Measurements from ENCODE around the gene LPGAT1.

Gene LPGAT1

GRCh38 chr1:211828584-211829342 is 1.8 kb downstream of the LPGAT1 start:
- DNase-seq (ENCODE audit: low spot score): no peak

- DNase-seq (ENCODE audit: low spot score): no peak
These were observed 3.5 kb downstream of the LPGAT1 start for GRCh38 chr1:211827051-211827450.

GRCh38 chr1:211825980-211826379 is 4.6 kb downstream of the LPGAT1 start:
- DNase-seq (ENCODE audit: low spot score): no peak

- no peak for DNase-seq (ENCODE audit: low spot score)
These were observed 7.7 kb downstream of the LPGAT1 start for GRCh38 chr1:211822677-211823407.

- no peak for DNase-seq (ENCODE audit: low spot score)
These were observed 14.0 kb downstream of the LPGAT1 start for GRCh38 chr1:211816586-211816985.

- no peak for DNase-seq (ENCODE audit: low spot score)
These were observed 16.2 kb downstream of the LPGAT1 start for GRCh38 chr1:211814313-211814712.

GRCh38 chr1:211813590-211813989 is 17.0 kb downstream of the LPGAT1 start:
- DNase-seq (ENCODE audit: low spot score): no peak

- no peak for DNase-seq (ENCODE audit: low spot score)
These were observed 18.0 kb downstream of the LPGAT1 start for GRCh38 chr1:211812584-211812983.

GRCh38 chr1:211811848-211812247 is 18.7 kb downstream of the LPGAT1 start:
- no peak for DNase-seq (ENCODE audit: low spot score)

GRCh38 chr1:211811126-211811525 is 19.4 kb downstream of the LPGAT1 start:
- DNase-seq (ENCODE audit: low spot score): no peak

- no peak for DNase-seq (ENCODE audit: low spot score)
These were observed 22.1 kb downstream of the LPGAT1 start for GRCh38 chr1:211808475-211808874.

GRCh38 chr1:211804915-211805314 is 25.6 kb downstream of the LPGAT1 start:
- DNase-seq (ENCODE audit: low spot score): no peak

- no peak for DNase-seq (ENCODE audit: low spot score)
These were observed 29.5 kb downstream of the LPGAT1 start for GRCh38 chr1:211800925-211801607.

- no peak for DNase-seq (ENCODE audit: low spot score)
These were observed 32.6 kb downstream of the LPGAT1 start for GRCh38 chr1:211797994-211798393.

GRCh38 chr1:211791979-211792378 is 38.6 kb downstream of the LPGAT1 start:
- DNase-seq (ENCODE audit: low spot score): no peak

GRCh38 chr1:211789641-211790464 is 40.7 kb downstream of the LPGAT1 start:
- DNase-seq (ENCODE audit: low spot score): no peak

GRCh38 chr1:211788626-211789025 is 41.9 kb downstream of the LPGAT1 start:
- DNase-seq (ENCODE audit: low spot score): no peak

GRCh38 chr1:211783897-211784296 is 46.7 kb downstream of the LPGAT1 start:
- no peak for DNase-seq (ENCODE audit: low spot score)

GRCh38 chr1:211783266-211783665 is 47.3 kb downstream of the LPGAT1 start:
- no peak for DNase-seq (ENCODE audit: low spot score)

- no peak for DNase-seq (ENCODE audit: low spot score)
These were observed 49.3 kb downstream of the LPGAT1 start for GRCh38 chr1:211781260-211781659.

GRCh38 chr1:211775170-211775569 is 55.4 kb downstream of the LPGAT1 start:
- DNase-seq (ENCODE audit: low spot score): no peak

- DNase-seq (ENCODE audit: low spot score): no peak
These were observed 65.9 kb downstream of the LPGAT1 start for GRCh38 chr1:211764701-211765100.

Measured in left forelimb (tissue), 1 donor.